ENCODE measurements around the gene DGKB.

The DGKB gene

GRCh38 chr7:14207711-14208110 is 694.8 kb downstream of the DGKB start:
- no peak for DNase-seq (ENCODE audit: low spot score)

GRCh38 chr7:14207138-14207537 is 695.4 kb downstream of the DGKB start:
- no peak for DNase-seq (ENCODE audit: low spot score)

DNA sequence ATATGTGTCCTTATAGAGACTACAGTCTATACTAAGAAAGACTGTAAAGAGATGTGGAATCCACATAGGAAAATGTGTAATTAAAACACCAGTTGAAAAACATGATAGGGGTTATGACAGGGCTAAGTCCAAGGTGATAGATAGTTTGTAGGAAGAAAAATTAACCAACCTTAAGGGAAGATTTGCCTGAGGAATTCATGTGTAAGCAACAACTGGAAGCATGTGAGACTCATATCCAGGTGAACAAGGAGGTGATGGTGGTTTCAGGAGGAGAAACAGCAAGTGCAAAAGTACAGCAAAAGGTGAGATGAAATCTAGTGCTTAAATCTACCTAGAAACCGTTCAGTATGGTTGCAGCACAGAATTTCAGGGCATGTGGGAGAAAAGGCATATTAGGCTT is 696.4 kb downstream of the DGKB start:
- DNase-seq (ENCODE audit: low spot score) = no peak

GRCh38 chr7:14201353-14201752 is 701.2 kb downstream of the DGKB start:
- DNase-seq (ENCODE audit: low spot score) = no peak

GRCh38 chr7:14199336-14199735 is 703.2 kb downstream of the DGKB start:
- DNase-seq (ENCODE audit: low spot score) = no peak

DNA sequence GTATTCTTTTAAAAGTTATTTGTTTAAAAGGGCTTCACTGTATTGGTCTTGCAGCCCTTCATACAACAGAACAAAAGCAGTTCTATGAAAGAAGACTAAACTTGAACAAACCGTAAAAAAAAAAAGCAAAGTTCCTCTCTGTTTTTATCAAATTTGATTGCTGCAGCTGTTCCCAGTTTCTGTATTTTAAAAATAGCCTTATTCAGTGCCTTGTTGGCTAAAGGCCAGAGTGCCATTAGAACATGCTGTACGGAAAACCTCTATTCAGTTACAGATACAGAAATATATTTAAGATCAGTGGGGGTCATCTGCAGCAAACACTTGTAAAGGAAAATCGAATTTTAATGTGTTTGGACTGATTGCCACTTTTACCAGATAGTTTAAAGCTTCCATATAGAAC is 705.3 kb downstream of the DGKB start:
- no peak for DNase-seq (ENCODE audit: low spot score)

DNA sequence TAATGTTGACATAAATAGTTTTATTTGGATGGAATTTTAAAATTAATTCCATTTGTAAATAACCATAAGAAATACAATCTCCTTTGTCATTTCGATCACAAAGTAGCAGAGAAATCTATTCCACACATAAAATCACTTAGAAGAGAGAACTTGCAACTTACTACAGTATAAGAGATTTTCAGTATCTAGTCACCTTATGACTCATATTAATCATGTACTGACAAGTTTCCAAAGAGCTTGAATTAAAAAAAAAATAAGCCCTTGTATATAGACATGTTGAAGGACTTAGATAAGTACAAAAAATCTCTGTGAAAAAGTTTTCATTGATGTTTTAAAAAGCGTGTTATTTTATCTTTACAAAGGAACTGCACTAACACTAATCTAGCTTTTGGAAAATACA is 706.0 kb downstream of the DGKB start:
- no peak for DNase-seq (ENCODE audit: low spot score)

DNA sequence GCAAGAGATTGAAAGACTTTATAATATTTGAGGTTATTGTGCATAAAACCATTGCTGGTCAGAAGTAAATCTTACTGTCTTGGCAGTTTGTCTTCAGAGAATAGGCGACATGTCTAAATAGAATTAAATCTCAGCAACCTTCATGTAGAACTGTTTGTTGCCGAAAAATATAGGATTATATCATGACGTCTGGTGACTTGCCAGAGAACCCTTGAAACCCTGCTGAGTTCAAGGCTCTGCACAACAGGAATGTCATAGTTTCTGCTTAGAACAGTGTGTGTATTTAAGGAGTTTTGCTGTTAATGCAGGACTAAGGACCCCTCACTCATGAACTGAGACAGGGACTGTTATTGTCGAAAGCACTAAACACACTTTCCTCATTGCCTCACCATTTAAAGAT is 706.7 kb downstream of the DGKB start:
- no peak for DNase-seq (ENCODE audit: low spot score)

DNA sequence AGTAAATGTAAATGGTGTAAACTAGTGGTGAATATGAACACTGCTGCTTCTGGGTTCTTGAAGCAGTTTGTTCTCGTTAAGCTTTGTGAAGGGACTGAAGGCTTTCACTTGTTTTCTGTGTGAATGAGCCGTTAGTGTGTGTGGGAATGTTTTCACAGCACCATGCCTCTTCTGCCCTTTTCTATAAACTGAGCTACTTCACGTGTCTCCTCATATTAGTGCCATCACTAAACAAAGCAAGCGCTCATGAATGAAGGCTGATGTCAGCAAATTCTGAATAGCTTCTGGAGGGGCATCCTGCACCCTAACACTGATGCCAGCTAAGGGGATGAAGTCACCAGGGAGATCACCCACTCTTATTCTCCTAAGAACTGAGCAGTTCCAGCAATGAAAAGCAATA is 707.5 kb downstream of the DGKB start:
- no peak for DNase-seq (ENCODE audit: low spot score)

- DNase-seq (ENCODE audit: low spot score) = peak; percentile 25
Observed at GRCh38 chr7:14191686-14192098, 710.9 kb downstream of the DGKB start.

DNA sequence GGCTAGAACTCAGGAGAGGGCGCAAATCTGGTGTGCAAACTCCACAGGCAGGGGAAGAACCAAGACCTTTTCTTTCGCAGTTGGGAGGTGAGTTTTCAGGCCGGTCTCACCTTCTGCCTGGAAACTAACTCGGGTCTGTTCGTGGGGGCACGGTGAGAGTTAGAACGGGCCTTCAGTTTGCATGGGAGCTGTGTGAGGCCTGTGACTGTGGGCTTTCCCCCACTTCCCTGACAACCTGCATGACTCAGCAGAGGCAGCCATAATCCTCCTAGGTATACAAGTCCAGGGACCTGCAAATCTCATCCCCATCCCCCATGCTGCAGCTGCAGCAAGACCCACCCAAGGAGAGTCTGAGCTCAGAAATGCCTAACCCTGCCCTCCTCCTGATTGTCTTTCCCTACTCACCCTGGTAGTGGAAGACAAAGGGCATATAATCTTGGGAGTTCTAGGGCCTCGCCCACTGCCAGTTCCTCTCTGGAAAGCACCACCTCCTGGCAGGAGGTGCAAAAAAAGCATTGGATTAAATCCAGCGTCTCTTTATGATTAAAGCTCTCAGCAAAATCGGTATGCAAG is 718.2 kb downstream of the DGKB start:
- no peak for DNase-seq (ENCODE audit: low spot score)

DNA sequence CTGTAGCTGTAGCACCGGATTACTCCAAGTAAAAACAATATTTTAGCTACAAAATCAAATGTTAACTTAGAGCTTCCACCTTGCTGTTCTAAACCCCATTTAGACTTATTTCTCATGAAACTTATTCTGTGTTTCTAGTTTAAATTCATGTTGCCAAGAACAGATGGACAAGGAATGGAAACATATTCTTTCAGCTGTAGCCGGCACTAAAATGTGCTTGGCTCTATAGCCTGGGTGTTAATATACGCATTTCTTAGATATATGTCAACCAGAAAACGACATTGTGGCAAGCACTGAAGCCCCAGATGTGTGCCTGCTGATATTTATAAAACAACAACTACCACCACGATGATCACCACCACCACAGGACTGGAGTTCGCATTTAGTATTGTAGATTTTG is 722.8 kb downstream of the DGKB start:
- DNase-seq (ENCODE audit: low spot score) = no peak

DNA sequence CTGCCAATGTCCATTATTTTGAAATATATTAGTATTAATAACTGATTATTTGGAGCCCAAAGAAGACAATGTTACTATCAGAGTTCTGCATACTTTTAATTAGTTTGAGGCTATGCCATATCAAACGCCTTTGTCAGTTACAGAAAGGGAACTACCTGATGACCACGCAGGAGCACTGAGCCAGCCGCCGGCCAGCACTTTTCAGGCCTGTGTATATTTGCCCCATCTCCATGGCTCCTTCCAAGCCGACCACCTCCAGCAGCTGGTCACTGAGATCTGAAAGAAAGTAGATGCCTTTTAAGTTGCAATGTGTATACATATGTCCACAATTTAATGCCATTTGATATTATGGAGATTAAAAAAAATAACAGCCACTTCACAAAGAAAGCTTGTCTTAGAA is 724.7 kb downstream of the DGKB start:
- DNase-seq (ENCODE audit: low spot score) = no peak

DNA sequence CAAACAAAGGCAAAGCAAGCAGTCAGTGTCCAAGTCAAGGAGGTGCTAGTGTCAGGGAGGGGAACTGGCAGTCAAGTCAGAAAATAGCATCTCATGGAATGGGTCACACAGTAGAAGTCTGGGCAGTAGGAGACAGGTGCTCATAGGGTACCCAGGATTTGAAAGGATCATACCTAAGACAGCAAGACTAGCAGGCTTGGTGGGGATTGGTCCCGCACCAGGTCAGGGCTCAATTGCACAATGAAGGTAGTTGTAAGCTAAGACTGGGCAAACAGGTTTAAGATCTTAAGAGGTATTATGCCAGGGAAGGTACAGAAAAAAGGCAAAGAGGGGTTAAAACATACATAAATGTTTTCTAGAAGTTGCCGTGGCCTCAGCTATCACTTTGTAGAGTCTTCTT is 731.7 kb downstream of the DGKB start:
- no peak for DNase-seq (ENCODE audit: low spot score)

DNA sequence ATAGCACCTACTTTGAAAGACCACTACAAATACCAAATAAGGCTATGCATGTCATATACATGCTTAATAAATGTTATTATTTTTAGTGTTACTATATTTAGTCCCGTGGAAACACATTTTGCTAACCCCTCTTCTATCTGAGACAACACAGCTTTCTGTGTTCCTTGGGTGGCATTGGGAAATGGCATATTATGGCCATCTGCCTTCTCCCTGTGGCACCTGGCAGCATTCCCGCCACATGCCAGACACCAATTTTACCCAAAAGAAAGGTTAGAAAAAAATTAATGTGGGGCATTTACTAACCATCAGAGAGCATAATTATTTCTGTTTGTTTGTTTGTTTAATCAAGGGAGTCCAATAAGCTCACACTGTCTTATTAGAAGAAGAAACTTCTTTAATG is 744.4 kb downstream of the DGKB start:
- DNase-seq (ENCODE audit: low spot score) = no peak

- DNase-seq (ENCODE audit: low spot score) = no peak
Observed at GRCh38 chr7:14156436-14156835, 746.1 kb downstream of the DGKB start.

DNA sequence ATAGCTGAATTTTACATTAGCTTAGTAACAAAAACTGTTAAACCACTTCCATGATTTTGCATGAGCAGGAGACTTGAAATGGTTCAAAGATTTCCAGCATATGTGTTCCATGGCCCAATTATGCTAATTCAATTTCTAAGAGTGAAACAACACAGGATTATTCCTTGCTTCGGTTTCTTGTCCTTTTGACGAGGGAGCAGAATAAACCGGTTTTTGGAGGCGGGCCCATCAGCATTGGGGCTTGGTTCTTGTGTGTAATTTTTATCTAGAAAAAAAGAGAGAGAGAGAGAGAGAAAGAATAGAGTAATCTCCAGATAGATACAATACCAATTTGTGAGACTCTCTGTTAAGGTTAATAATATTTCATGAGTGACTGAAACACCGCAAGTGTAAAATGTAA is 753.6 kb downstream of the DGKB start:
- DNase-seq (ENCODE audit: low spot score) = no peak

- no peak for DNase-seq (ENCODE audit: low spot score)
Observed at GRCh38 chr7:14147532-14147931, 755.0 kb downstream of the DGKB start.

DNA sequence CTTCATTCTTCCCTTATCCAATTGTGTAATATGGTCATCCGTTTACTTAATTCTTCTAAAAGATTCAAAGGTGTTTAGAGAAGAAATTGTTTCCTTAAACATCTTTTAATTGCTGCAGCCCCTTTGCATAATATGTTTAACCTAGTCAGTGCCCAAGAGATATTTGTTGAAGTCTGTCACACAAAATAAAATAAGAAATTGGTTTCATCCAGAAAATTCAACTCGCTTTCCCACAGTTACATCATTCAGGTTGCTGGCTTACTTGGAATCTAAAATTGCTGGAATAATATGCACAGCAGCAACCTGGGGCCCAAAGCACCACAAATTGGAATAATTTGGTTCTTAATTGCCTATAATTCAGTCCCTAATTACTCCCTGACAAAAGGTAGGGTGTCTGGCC is 758.0 kb downstream of the DGKB start:
- DNase-seq (ENCODE audit: low spot score) = no peak

DNA sequence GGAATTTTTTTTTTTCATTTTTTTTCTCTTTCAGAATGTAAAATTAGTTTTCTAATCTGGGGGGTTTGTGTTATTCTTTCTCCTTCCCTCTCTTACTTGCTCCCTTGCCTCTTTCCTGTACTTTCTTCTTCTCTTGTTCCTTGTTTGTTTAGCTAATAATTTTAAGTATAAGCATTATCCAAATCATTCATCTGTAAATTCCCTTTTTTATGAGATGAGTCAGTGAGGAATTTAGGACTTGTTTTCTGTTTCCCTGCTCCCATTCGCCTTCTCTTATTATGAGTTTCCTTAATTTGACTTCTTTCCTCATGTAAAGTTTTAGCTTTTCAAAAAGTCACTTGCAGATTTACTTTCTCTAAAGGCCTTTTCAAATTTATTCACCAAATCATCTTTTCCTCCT is 758.4 kb downstream of the DGKB start:
- no peak for DNase-seq (ENCODE audit: low spot score)

DNA sequence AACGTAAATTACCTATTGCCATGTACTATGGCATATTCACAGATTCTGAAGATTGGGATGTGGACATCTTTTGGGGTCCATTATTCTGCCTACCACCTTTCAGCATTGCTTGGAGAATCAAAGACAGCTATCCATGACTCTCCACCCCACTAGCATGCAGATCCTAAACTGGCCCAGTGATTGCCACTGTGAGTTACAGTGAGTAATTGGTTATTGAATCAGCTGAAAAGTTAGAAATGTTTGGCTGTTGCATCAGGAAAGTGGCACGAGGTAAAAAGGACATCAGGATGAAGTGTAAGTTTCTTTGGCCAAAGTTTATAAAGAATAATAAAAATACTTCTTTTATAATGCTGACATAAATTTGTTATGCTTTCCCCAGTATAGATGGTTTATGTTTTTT is 764.9 kb downstream of the DGKB start:
- DNase-seq (ENCODE audit: low spot score) = no peak

GRCh38 chr7:14133752-14134151 is 768.8 kb downstream of the DGKB start:
- no peak for DNase-seq (ENCODE audit: low spot score)

DNA sequence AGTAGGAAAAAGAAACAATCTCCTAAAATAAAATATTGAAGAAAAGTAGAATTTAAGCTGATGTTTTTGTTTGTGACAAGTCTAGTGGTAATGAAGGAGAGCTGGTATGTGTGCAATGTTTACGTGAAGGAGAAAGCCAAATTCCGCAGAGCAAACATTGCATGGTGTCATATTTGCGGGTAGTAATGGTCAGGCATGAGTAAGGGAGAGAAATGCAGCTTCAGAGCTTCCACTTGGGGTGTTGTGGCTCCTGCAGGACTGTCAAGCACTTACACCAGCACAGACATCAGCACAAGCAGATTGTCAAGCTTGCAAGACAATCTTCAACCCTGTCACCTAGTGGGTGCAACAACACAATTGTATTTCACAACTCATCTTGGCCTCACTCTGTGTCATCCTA is 776.6 kb downstream of the DGKB start:
- DNase-seq (ENCODE audit: low spot score) = peak; percentile 9

- no peak for DNase-seq (ENCODE audit: low spot score)
Observed at GRCh38 chr7:14124716-14125115, 777.8 kb downstream of the DGKB start.

- DNase-seq (ENCODE audit: low spot score) = no peak
Observed at GRCh38 chr7:14123923-14124322, 778.6 kb downstream of the DGKB start.
